ENCODE measurements around the gene UNC93A. TPM values are rescaled to one million over a fixed set of nuclear protein-coding genes. Genes with fewer than 3 reads are reported as not detected.

Gene UNC93A
- total RNA-seq, 2 donors from 2014 or later, result not detected

DNA sequence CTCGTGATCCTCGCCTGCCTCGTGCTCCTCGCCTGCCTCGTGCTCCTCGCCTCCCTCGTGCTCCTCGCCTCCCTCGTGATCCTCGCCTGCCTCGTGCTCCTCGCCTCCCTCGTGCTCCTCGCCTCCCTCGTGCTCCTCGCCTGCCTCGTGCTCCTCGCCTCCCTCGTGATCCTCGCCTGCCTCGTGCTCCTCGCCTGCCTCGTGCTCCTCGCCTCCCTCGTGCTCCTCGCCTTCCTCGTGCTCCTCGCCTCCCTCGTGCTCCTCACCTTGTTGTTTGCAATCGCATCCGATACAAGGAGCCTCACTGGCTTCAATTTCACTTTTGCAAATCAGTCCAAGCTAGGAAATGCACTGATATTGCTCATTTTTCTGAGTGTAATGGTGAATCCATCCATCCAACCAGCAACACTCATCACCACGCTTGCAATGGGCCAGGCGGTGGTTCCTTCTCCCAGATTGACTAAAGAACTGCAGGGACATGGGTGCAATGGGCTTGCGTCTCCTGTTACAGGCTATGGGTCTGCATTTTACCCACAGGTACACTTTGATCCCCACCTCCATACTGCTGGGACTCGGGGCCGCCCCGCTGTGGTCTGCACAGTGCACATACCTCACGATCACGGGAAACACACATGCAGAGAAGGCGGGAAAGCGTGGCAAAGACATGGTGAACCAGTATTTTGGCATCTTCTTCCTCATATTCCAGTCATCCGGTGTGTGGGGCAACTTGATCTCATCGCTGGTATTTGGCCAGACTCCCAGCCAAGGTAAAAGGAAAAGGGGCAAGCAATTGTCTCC is 4.6 kb downstream of the UNC93A start:
- Histone ChIP-seq H3K36me3 (no peaks in the 10 kb centered on the region), H3K27me3 (replicated peaks; ENCODE audit: insufficient read depth) (no peaks in the 10 kb centered on the region), H3K9me3 (no peaks in the 10 kb centered on the region), H3K4me3 (no peak overlapping the region), H3K27ac (no peak overlapping the region), H3K4me1 (ENCODE audit: control insufficient read depth in 1 of 2, low read depth in 2 of 2) (no peaks in the 10 kb centered on the region)
- ATAC-seq (ENCODE audit: insufficient number of reproducible peaks, low FRiP score, low read depth) (no peak), DNase-seq (ENCODE audit: low spot score) (no peak)
- TF ChIP-seq, protein P1, sequence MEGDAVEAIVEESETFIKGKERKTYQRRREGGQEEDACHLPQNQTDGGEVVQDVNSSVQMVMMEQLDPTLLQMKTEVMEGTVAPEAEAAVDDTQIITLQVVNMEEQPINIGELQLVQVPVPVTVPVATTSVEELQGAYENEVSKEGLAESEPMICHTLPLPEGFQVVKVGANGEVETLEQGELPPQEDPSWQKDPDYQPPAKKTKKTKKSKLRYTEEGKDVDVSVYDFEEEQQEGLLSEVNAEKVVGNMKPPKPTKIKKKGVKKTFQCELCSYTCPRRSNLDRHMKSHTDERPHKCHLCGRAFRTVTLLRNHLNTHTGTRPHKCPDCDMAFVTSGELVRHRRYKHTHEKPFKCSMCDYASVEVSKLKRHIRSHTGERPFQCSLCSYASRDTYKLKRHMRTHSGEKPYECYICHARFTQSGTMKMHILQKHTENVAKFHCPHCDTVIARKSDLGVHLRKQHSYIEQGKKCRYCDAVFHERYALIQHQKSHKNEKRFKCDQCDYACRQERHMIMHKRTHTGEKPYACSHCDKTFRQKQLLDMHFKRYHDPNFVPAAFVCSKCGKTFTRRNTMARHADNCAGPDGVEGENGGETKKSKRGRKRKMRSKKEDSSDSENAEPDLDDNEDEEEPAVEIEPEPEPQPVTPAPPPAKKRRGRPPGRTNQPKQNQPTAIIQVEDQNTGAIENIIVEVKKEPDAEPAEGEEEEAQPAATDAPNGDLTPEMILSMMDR (IDR thresholded peaks at IDR 0.05), result no peak

DNA sequence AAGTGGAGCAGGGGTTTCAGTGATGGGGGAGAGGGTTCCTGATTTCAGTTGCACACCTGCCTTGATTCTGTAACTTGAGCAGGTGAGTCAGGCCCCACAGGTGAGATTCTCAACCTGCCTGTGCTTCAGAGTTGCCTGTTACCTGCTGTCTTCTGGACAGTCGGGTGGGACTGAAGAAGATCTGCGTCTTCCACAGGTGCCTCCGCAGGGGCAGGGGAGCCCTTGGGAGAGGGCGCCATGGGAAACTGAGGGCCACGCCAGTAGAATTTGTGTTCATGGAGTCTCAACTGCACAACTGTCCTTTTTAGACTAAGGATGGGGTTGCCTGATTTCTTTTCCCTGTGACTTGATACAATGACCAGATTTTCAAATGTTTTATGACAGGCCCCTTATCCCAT is 5.2 kb downstream of the UNC93A start:
- Histone ChIP-seq H3K4me3 (no peak overlapping the region), H3K27ac (no peak overlapping the region), H3K27me3 (replicated peaks; ENCODE audit: insufficient read depth) (no peaks in the 10 kb centered on the region), H3K9me3 (no peaks in the 10 kb centered on the region), H3K36me3 (no peaks in the 10 kb centered on the region), H3K4me1 (ENCODE audit: control insufficient read depth in 1 of 2, low read depth in 2 of 2) (no peaks in the 10 kb centered on the region)
- TF ChIP-seq, protein P1 (IDR thresholded peaks at IDR 0.05), result no peak
- no peak for ATAC-seq (ENCODE audit: insufficient number of reproducible peaks, low FRiP score, low read depth)
- DNase-seq (ENCODE audit: low spot score), result no peak

DNA sequence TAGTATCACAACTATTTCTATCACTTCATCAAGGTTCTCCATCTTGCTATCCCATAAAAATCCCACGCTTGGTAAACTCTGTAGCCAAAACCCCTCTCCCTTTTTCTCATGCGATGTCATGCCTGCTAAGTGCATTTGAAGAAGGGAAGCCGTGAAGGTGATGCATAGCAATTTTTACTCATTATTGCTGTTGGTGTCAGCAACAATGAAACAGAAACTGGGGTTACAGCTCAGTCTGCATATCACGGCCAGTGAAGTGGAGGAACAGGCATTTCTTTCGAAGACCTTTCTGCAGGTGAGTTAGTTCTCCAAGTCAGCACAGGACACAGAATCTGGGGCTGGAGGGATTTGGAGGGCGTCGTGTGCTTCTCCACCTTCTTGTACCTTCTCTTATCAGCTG is 5.8 kb downstream of the UNC93A start:
- Histone ChIP-seq H3K4me3 (no peak overlapping the region), H3K4me1 (ENCODE audit: control insufficient read depth in 1 of 2, low read depth in 2 of 2) (no peaks in the 10 kb centered on the region), H3K27ac (no peak overlapping the region), H3K9me3 (no peaks in the 10 kb centered on the region), H3K27me3 (replicated peaks; ENCODE audit: insufficient read depth) (no peaks in the 10 kb centered on the region), H3K36me3 (no peaks in the 10 kb centered on the region)
- DNase-seq (ENCODE audit: low spot score), result no peak
- no peak for ATAC-seq (ENCODE audit: insufficient number of reproducible peaks, low FRiP score, low read depth)
- TF ChIP-seq, protein P1 (IDR thresholded peaks at IDR 0.05), result no peak

DNA sequence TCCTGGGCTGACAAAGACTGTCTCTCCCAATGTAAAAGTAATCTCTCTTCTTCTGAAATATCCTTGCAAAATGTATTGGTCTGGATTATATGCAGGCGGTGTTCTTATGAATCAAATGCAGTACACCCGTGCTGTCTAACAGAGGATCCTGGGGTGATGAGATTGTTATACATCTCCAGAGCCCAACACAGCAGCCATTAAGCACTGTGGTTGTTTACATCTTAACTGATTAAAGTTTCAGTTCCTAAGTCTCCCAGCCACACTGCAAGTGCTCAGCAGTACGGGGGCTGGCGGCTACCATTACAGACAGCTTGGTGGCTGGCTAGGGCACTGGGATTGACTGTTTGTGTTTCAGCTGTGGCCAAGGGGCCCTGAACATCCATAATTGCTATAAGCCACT is 7.0 kb downstream of the UNC93A start:
- TF ChIP-seq, protein P1 (IDR thresholded peaks at IDR 0.05), result no peak
- DNase-seq (ENCODE audit: low spot score) (no peak), ATAC-seq (ENCODE audit: insufficient number of reproducible peaks, low FRiP score, low read depth) (no peak)
- H3K4me3 ChIP-seq, result no peak overlapping the region
- no peaks in the 10 kb centered on the region for H3K36me3 ChIP-seq
- H3K4me1 ChIP-seq (ENCODE audit: control insufficient read depth in 1 of 2, low read depth in 2 of 2), result no peaks in the 10 kb centered on the region
- H3K9me3 ChIP-seq, result no peaks in the 10 kb centered on the region
- H3K27ac ChIP-seq, result no peak overlapping the region
- no peaks in the 10 kb centered on the region for H3K27me3 ChIP-seq (replicated peaks; ENCODE audit: insufficient read depth)

DNA sequence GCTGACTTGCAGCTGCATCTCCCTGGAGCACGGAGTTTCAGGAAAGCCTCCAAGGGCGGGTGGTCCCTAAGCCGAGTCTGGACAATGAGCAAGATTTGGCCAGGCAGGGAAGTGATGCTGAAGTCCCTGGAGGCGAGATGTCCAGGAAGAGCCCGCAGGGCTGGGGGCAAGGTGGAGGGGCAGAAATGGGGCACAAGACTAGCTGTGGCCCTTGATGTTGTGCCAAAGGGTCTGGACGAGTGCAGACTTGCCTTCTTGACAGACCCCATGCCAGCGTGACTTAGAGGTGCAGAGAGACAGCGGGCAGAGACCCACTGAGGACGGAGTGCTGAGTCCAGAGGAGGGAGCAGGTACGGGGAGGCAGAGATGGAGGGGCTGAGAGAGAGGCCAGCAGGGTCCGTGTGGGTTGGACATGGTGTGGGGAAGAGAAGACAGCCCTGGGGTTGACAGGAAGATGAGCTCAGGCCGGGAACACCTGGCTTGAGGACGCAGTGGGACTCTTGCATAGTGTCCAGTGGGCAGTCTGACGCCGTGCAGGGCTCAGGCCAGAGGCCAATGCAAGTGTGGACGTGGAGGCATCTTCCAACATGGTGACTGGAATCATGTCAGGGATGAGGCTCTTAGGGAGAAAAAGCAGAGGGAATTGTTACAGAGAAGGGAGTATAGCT is 8.7 kb downstream of the UNC93A start:
- Histone ChIP-seq H3K36me3 (no peaks in the 10 kb centered on the region), H3K9me3 (no peaks in the 10 kb centered on the region), H3K4me1 (ENCODE audit: control insufficient read depth in 1 of 2, low read depth in 2 of 2) (no peaks in the 10 kb centered on the region), H3K4me3 (no peak overlapping the region), H3K27ac (no peak overlapping the region), H3K27me3 (replicated peaks; ENCODE audit: insufficient read depth) (no peaks in the 10 kb centered on the region)
- no peak for DNase-seq (ENCODE audit: low spot score)
- ATAC-seq (ENCODE audit: insufficient number of reproducible peaks, low FRiP score, low read depth), result no peak
- TF ChIP-seq, protein P1 (IDR thresholded peaks at IDR 0.05), result no peak

All from thoracic aorta (tissue), 2 donors.